ENCODE data around the gene ZNF146.
"Not testable (repeated sequence)": the region's sequence is repeated elsewhere in the genome, so short reads cannot be mapped to it uniquely, and the experiment has no call there.

The ZNF146 gene

DNA sequence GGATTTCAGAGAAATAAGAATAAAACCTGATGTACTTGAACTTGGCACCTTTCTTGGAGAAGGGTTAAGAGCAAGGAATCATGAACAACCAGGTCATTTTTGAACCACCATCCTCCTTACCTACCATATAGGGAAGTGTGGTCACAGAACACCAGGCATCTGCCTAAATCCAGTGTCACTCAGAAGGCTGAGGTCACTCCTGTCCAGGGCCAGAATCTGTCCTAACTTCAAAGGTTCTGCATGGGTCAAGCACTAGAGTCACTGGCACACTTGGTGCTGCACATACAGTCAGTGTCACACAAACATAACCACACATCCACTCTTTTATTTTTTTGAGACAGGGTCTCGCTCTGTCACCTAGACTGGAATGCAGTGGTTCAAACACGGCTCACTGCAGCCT lies 2.0 kb upstream of the ZNF146 start:
- no peak for DNase-seq (ENCODE audit: low read depth)
- no peak for TF ChIP-seq CTCF (IDR thresholded peaks at IDR 0.05; ENCODE audit: insufficient read depth, low read depth, low read length, missing control alignments)
- H3K4me3 ChIP-seq (ENCODE audit: low read depth, low read length): no peak overlapping the region

GRCh38 chr19:36215276-36216123 lies 594 bp downstream of the ZNF146 start:
- peak; percentile 40 for DNase-seq (ENCODE audit: low read depth)
- TF ChIP-seq CTCF (IDR thresholded peaks at IDR 0.05; ENCODE audit: insufficient read depth, low read depth, low read length, missing control alignments): no peak
- peak overlapping the region; percentile 70 for H3K4me3 ChIP-seq (ENCODE audit: low read depth, low read length)

DNA sequence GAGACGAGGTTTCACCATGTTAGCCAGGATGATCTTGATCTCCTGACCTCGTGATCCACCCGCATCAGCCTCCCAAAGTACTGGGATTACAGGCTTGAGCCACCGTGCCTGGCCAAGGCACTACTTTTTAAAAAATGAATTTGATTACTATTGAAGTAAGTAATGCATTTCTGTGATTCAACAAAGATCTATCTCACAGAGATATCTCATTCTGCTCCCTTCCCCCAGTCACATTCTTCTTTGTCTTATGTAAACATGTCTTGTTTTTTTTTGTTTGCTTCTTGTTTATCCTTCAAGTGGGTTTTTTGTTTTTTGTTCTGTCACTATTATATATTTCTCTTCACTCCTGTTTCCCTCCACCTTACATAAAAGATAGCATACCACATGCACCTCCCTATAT lies 6.6 kb downstream of the ZNF146 start:
- TF ChIP-seq CTCF (IDR thresholded peaks at IDR 0.05; ENCODE audit: insufficient read depth, low read depth, low read length, missing control alignments): no peak
- DNase-seq (ENCODE audit: low read depth): no peak
- H3K4me3 ChIP-seq (ENCODE audit: low read depth, low read length): no peak overlapping the region

- no peak for DNase-seq (ENCODE audit: low read depth)
- TF ChIP-seq CTCF (IDR thresholded peaks at IDR 0.05; ENCODE audit: insufficient read depth, low read depth, low read length, missing control alignments): no peak
- no peak overlapping the region for H3K4me3 ChIP-seq (ENCODE audit: low read depth, low read length)
Observed at GRCh38 chr19:36222503-36222902, 7.6 kb downstream of the ZNF146 start.

- no peak for DNase-seq (ENCODE audit: low read depth)
Observed at GRCh38 chr19:36225219-36225892, 10.4 kb downstream of the ZNF146 start.

DNA sequence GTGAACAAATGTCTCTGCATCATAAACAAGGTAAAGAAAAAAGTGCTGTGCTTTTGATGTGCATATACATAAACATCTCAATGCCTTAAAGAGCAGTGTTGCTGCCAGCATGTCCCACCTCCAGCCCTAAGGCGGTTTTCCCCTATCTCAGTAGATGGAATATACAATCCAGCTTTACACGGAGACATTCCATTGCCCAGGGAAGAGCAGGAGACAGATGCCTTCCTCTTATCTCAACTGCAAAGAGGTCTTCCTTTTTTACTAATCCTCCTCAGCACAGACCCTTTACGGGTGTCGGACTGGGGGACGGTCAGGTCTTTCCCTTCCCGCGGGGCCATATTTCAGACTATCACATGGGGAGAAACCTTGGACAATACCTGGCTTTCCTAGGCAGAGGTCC lies 18.7 kb downstream of the ZNF146 start:
- DNase-seq (ENCODE audit: low read depth); H3K4me3 ChIP-seq (ENCODE audit: low read depth, low read length): not testable (repeated sequence)

More at GRCh38 chr19:36225219-36225892, 10.4 kb downstream of the ZNF146 start:
- no peak overlapping the region for H3K4me3 ChIP-seq (ENCODE audit: low read depth, low read length)
- no peak for TF ChIP-seq CTCF (IDR thresholded peaks at IDR 0.05; ENCODE audit: insufficient read depth, low read depth, low read length, missing control alignments)

DNA sequence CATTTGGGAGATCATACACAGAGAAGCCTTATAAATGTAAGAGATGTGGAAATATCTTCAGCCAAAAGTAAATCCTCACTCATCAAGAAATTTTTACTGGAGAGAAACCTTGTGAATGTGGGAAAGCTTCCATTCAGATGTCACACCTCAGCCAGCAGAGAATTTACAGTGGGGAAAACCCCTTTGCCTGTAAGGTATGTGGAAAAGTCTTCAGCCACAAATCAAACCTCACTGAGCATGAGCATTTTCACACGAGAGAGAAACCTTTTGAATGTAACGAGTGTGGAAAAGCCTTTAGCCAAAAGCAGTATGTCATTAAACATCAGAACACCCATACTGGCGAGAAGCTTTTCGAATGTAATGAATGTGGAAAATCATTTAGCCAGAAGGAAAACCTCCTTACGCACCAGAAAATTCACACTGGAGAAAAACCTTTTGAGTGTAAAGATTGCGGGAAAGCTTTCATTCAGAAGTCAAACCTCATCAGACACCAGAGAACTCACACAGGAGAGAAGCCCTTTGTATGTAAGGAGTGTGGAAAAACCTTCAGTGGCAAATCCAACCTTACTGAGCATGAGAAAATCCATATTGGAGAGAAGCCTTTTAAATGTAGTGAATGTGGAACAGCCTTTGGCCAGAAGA lies 21.5 kb downstream of the ZNF146 start:
- TF ChIP-seq CTCF (IDR thresholded peaks at IDR 0.05; ENCODE audit: insufficient read depth, low read depth, low read length, missing control alignments): no peak
- no peak for DNase-seq (ENCODE audit: low read depth)
- H3K4me3 ChIP-seq (ENCODE audit: low read depth, low read length): no peak overlapping the region
